Measurements from ENCODE around the gene ESX1. TPM values are rescaled to one million over a fixed set of nuclear protein-coding genes. Genes with fewer than 3 reads are reported as not detected.

ESX1 gene
- total and polyA plus RNA-seq, 2 experiments from 2014 or later, result not detected

GRCh38 chrX:104270916-104271512 is 16.3 kb upstream of the ESX1 start:
- Histone ChIP-seq H3K9me2 (ENCODE audit: insufficient read depth) (no peaks in the 10 kb centered on the region), H3K36me3 (ENCODE audit: low read depth) (no peaks in the 10 kb centered on the region), H3F3A (ENCODE audit: insufficient read depth) (no peaks in the 10 kb centered on the region), H3K4me2 (ENCODE audit: unreplicated experiment) (peak overlapping the region; percentile 78), H2AFZ (peak overlapping the region; percentile 78), H3K4me3 (peak overlapping the region; percentile 65), H3K9ac (0 out of 2 replicates have a peak overlapping the region, but pooled peaks have one; percentile 33), H3K79me2 (ENCODE audit: insufficient read depth) (no peaks in the 10 kb centered on the region), H3K27ac (no peak overlapping the region), H3K27me3 (replicated peaks; ENCODE audit: insufficient read depth) (0 out of 2 replicates have a peak, but pooled peaks cover 4% of the 10 kb centered on the region), H3K9me3 (ENCODE audit: low read depth) (no peaks in the 10 kb centered on the region), H3K4me1 (ENCODE audit: insufficient read depth) (no peaks in the 10 kb centered on the region), H4K20me1 (ENCODE audit: insufficient read depth) (no peaks in the 10 kb centered on the region)
- in situ Hi-C loops (cut with MboI), result no loop called here
- WGBS, 2 experiments (ENCODE audit: low coverage in 1 of 2, low lambda C conversion rate in 2 of 2, missing lambda C conversion rate in 2 of 2), result 0 to 5% methylated on average over 5 to 7 of the region's 7 CpGs
- DNase-seq, result peak; percentile 55
- TF ChIP-seq EZH2phosphoT487 (IDR thresholded peaks at IDR 0.05; ENCODE audit: insufficient read depth, low read depth), result no peak
- TF ChIP-seq EZH2 (IDR thresholded peaks at IDR 0.05; ENCODE audit: insufficient read depth, poor library complexity, severe bottlenecking), result no peak

DNA sequence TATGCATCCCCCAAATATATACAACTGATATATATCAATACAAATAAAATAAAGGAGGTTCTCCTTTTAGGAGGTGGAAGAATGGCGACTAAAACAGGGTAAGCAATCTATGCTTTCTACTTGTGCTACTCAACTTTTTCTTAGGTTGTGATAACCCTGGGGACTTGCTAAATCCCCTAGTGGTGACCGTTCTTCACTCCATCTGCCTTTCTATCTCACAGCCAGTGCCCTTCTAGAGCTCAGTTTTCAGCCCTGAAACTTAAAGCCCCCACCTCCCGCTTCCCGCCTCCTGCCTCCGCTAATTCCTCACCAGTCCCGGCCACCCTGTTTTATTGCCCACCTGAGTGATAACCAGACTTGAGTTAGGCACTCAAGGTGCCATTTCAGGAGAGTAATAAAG is 15.5 kb upstream of the ESX1 start:
- no peak for DNase-seq
- Histone ChIP-seq H3K4me3 (peak overlapping the region; percentile 65), H3K9me3 (ENCODE audit: low read depth) (no peaks in the 10 kb centered on the region), H3K9ac (no peak overlapping the region), H4K20me1 (ENCODE audit: insufficient read depth) (no peaks in the 10 kb centered on the region), H3K4me1 (ENCODE audit: insufficient read depth) (no peaks in the 10 kb centered on the region), H3K9me2 (ENCODE audit: insufficient read depth) (no peaks in the 10 kb centered on the region), H2AFZ (peak overlapping the region; percentile 78), H3K79me2 (ENCODE audit: insufficient read depth) (no peaks in the 10 kb centered on the region), H3F3A (ENCODE audit: insufficient read depth) (no peaks in the 10 kb centered on the region), H3K36me3 (ENCODE audit: low read depth) (no peaks in the 10 kb centered on the region), H3K27me3 (replicated peaks; ENCODE audit: insufficient read depth) (0 out of 2 replicates have a peak, but pooled peaks cover 4% of the 10 kb centered on the region), H3K4me2 (ENCODE audit: unreplicated experiment) (peak overlapping the region; percentile 78), H3K27ac (no peak overlapping the region)
- in situ Hi-C loops (cut with MboI), result no loop called here
- TF ChIP-seq EZH2 (IDR thresholded peaks at IDR 0.05; ENCODE audit: insufficient read depth, poor library complexity, severe bottlenecking), result no peak
- TF ChIP-seq EZH2phosphoT487 (IDR thresholded peaks at IDR 0.05; ENCODE audit: insufficient read depth, low read depth), result no peak
- WGBS, 2 experiments (ENCODE audit: low coverage in 1 of 2, low lambda C conversion rate in 2 of 2, missing lambda C conversion rate in 2 of 2), result 33 to 40% methylated on average over 5 to 6 of the region's 6 CpGs

GRCh38 chrX:104255465-104255864 is 732 bp upstream of the ESX1 start:
- no peaks in the 10 kb centered on the region for H3F3A ChIP-seq (ENCODE audit: insufficient read depth)
- no peaks in the 10 kb centered on the region for H3K36me3 ChIP-seq (ENCODE audit: low read depth)
- peaks cover 20% of the 10 kb centered on the region; the same call in 1 of the 2 replicates for H3K27me3 ChIP-seq (replicated peaks; ENCODE audit: insufficient read depth)
- H3K9me3 ChIP-seq (ENCODE audit: low read depth), result no peaks in the 10 kb centered on the region
- no peak overlapping the region for H3K9ac ChIP-seq
- no peak for TF ChIP-seq EZH2 (IDR thresholded peaks at IDR 0.05; ENCODE audit: insufficient read depth, poor library complexity, severe bottlenecking)
- no peak for TF ChIP-seq EZH2phosphoT487 (IDR thresholded peaks at IDR 0.05; ENCODE audit: insufficient read depth, low read depth)
- no peaks in the 10 kb centered on the region for H3K9me2 ChIP-seq (ENCODE audit: insufficient read depth)
- no peak overlapping the region for H3K4me3 ChIP-seq
- in situ Hi-C loops (cut with MboI), result no loop called here
- no peak overlapping the region for H3K4me2 ChIP-seq (ENCODE audit: unreplicated experiment)
- WGBS, 2 experiments (ENCODE audit: low coverage in 1 of 2, low lambda C conversion rate in 2 of 2, missing lambda C conversion rate in 2 of 2), result 8 to 10% methylated on average over 11 to 13 of the region's 13 CpGs
- H3K27ac ChIP-seq, result no peak overlapping the region
- no peak for DNase-seq
- no peak overlapping the region for H2AFZ ChIP-seq
- H4K20me1 ChIP-seq (ENCODE audit: insufficient read depth), result no peaks in the 10 kb centered on the region
- no peaks in the 10 kb centered on the region for H3K4me1 ChIP-seq (ENCODE audit: insufficient read depth)
- no peaks in the 10 kb centered on the region for H3K79me2 ChIP-seq (ENCODE audit: insufficient read depth)

GRCh38 chrX:104253567-104254441 is 929 bp downstream of the ESX1 start:
- H2AFZ ChIP-seq, result no peak overlapping the region
- 4 to 6% methylated on average over 19 to 30 of the region's 65 CpGs for WGBS, 2 experiments (ENCODE audit: low coverage in 1 of 2, low lambda C conversion rate in 2 of 2, missing lambda C conversion rate in 2 of 2)
- no peaks in the 10 kb centered on the region for H3K79me2 ChIP-seq (ENCODE audit: insufficient read depth)
- DNase-seq, result peak; percentile 6
- H4K20me1 ChIP-seq (ENCODE audit: insufficient read depth), result no peaks in the 10 kb centered on the region
- H3K9ac ChIP-seq, result no peak overlapping the region
- H3K4me3 ChIP-seq, result no peak overlapping the region
- no peaks in the 10 kb centered on the region for H3K36me3 ChIP-seq (ENCODE audit: low read depth)
- TF ChIP-seq EZH2 (IDR thresholded peaks at IDR 0.05; ENCODE audit: insufficient read depth, poor library complexity, severe bottlenecking), result peak; percentile 39
- no peak for TF ChIP-seq EZH2phosphoT487 (IDR thresholded peaks at IDR 0.05; ENCODE audit: insufficient read depth, low read depth)
- H3K27ac ChIP-seq, result no peak overlapping the region
- H3K9me3 ChIP-seq (ENCODE audit: low read depth), result no peaks in the 10 kb centered on the region
- no peak overlapping the region for H3K4me2 ChIP-seq (ENCODE audit: unreplicated experiment)
- no peaks in the 10 kb centered on the region for H3F3A ChIP-seq (ENCODE audit: insufficient read depth)
- H3K9me2 ChIP-seq (ENCODE audit: insufficient read depth), result no peaks in the 10 kb centered on the region
- H3K27me3 ChIP-seq (replicated peaks; ENCODE audit: insufficient read depth), result peaks cover 20% of the 10 kb centered on the region; the same call in 1 of the 2 replicates
- in situ Hi-C loops (cut with MboI), result no loop called here
- no peaks in the 10 kb centered on the region for H3K4me1 ChIP-seq (ENCODE audit: insufficient read depth)

Measured in GM23248 (cell line).